PC-9 (cell line): ENCODE results near the gene RAB4A.

Source experiments
- EZH2 ChIP-seq: fragments of 200-600 bp; sonication (generic); IDR thresholded peaks from 2 replicates; pipeline ENCODE4 v1.8.0; 2017; ENCODE audit warnings: antibody characterized with exemption, low read depth
- TF ChIP-seq, protein P1 (sequence below): fragments of 200-600 bp; sonication (generic); conservative IDR thresholded peaks from 2 replicates; pipeline ENCODE4 v1.6.1; 2017; ENCODE audit warnings: mixed run types, antibody characterized with exemption, mild to moderate bottlenecking, moderate library complexity

DNA sequence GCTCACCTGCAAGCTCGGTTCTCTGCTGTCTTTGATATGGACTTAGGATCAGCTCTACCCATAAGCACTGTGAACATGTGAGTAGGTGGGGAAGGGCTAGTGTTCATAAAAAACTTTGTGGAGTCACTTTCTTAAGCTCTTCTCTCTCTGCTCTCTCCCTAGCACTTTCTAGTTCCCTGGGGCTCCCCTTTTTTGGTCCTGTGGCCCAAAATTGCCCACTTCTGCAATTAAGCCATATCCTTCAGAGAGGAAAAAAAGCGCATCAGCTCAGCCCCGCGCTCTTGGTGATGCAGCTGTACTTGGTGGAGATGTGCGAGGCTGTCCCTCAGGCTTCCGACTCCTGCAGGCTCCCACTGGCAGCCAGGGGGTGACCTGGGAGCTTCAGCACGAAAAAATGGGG, 48.6 kb downstream of the RAB4A start:
- TF ChIP-seq, protein P1, sequence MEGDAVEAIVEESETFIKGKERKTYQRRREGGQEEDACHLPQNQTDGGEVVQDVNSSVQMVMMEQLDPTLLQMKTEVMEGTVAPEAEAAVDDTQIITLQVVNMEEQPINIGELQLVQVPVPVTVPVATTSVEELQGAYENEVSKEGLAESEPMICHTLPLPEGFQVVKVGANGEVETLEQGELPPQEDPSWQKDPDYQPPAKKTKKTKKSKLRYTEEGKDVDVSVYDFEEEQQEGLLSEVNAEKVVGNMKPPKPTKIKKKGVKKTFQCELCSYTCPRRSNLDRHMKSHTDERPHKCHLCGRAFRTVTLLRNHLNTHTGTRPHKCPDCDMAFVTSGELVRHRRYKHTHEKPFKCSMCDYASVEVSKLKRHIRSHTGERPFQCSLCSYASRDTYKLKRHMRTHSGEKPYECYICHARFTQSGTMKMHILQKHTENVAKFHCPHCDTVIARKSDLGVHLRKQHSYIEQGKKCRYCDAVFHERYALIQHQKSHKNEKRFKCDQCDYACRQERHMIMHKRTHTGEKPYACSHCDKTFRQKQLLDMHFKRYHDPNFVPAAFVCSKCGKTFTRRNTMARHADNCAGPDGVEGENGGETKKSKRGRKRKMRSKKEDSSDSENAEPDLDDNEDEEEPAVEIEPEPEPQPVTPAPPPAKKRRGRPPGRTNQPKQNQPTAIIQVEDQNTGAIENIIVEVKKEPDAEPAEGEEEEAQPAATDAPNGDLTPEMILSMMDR, result no peak
- no peak for TF ChIP-seq EZH2
